HepG2 (cell line): ENCODE data around the gene HECTD1. TPM values are rescaled to one million over a fixed set of nuclear protein-coding genes. Genes with fewer than 3 reads are reported as not detected.

Source experiments
- ATAC-seq: fragments of 200-7000 bp; cut with Tn5 transposase; 3 replicates; pipeline ENCODE4 v1.9.1; 2020; ENCODE audit warnings: mild to moderate bottlenecking, moderate library complexity
- BruUV-seq: library from RNA; stranded (reverse); fragments of 400-500 nt; replicated peaks from 2 replicates; lab custom pipeline; 2021; lab: Mats Ljungman, UMichigan
- CTCF ChIA-PET: fragments of 300-600 bp; formaldehyde crosslinking; extraction: SDS; loops from one replicate; lab custom pipeline; 2021; ENCODE audit warnings: low total read pairs, inconsistent platforms, low intra/inter-chr PET ratio; lab: Yijun Ruan, JAX
- POLR2A ChIA-PET: fragments of 350-600 bp; sonication (Branson Sonifier 250); formaldehyde crosslinking; loops from one replicate; lab custom pipeline; 2020; ENCODE audit warnings: antibody characterized with exemption, inconsistent platforms; lab: Yijun Ruan, JAX
- DNase-seq: peaks from one replicate; pipeline ENCODE4 v3.0.0-alpha.2; 2015; ENCODE audit warnings: low spot score
- FAIRE-seq: peaks from 3 replicates; lab custom pipeline; 2011; peaks lifted over from hg19 to GRCh38; lab: Jason Lieb, UNC
- H2AFZ ChIP-seq: one replicate; pipeline ENCODE4 v1.6.1; 2011; ENCODE audit warnings: low read length, inconsistent platforms
- H3K27ac ChIP-seq: fragments of 300-600 bp; 3 replicates; pipeline ENCODE4 v1.8.0; 2011; ENCODE audit warnings: mixed run types, mild to moderate bottlenecking, mixed read lengths, low read length, inconsistent platforms; ENCODE audit not compliant: insufficient read depth; ENCODE audit errors: extremely low read length
- H3K27me3 ChIP-seq, 2 experiments: fragments of 200-600 bp in 1 of 2; 2 replicates in 1 of 2; 3 replicates in 1 of 2; pipeline versions ENCODE4 v1.6.0 to v1.8.0; 2011; ENCODE audit warnings: low read length in 2 of 2, mild to moderate bottlenecking in 2 of 2, moderate library complexity in 2 of 2, inconsistent platforms in 1 of 2; ENCODE audit not compliant: insufficient read depth in 2 of 2, control insufficient read depth in 1 of 2
- H3K36me3 ChIP-seq, 2 experiments: fragments of 200-600 bp in 1 of 2; replicated peaks in 1 of 2; 2 replicates in 1 of 2; 3 replicates in 1 of 2; pipeline versions ENCODE4 v1.5.1 to v1.8.0; 2011; ENCODE audit warnings: low read length in 2 of 2, inconsistent platforms in 1 of 2; ENCODE audit not compliant: insufficient read depth in 2 of 2, control insufficient read depth in 1 of 2
- H3K4me1 ChIP-seq: 2 replicates; pipeline ENCODE4 v1.5.1; 2012; ENCODE audit warnings: low read length, inconsistent platforms; ENCODE audit not compliant: insufficient read depth
- H3K4me2 ChIP-seq: 2 replicates; pipeline ENCODE4 v1.6.0; 2011; ENCODE audit warnings: low read depth, low read length, inconsistent platforms
- H3K4me3 ChIP-seq, 3 experiments: fragments of 200-600 bp in 1 of 3; sonication (generic), shearing (Covaris generic) in 1 of 3; replicated peaks in 1 of 3; 2 replicates each; pipeline ENCODE4 v1.5.1; 2011 to 2016; ENCODE audit warnings: low read length in 3 of 3, inconsistent platforms in 2 of 3, low read depth in 2 of 3, mild to moderate bottlenecking in 2 of 3, control low read depth in 1 of 3, mixed read lengths in 1 of 3; ENCODE audit not compliant: insufficient read depth in 1 of 3
- H3K79me2 ChIP-seq: one replicate; pipeline ENCODE4 v1.6.1; 2011; ENCODE audit warnings: low read length, inconsistent platforms; ENCODE audit not compliant: insufficient read depth
- H3K9ac ChIP-seq: 2 replicates; pipeline ENCODE4 v1.6.0; 2011; ENCODE audit warnings: mild to moderate bottlenecking, low read depth, low read length, inconsistent platforms; ENCODE audit not compliant: insufficient read depth
- H3K9me3 ChIP-seq: 2 replicates; pipeline ENCODE4 v1.5.1; 2012; ENCODE audit warnings: mild to moderate bottlenecking, low read length
- H4K20me1 ChIP-seq: 2 replicates; pipeline ENCODE4 v1.6.0; 2011; ENCODE audit warnings: inconsistent platforms, mild to moderate bottlenecking, low read length, moderate library complexity; ENCODE audit not compliant: insufficient read depth
- AFF4 ChIP-seq: sonication (generic); formaldehyde crosslinking; IDR thresholded peaks from 2 replicates; pipeline ENCODE4 v1.4.0; 2020; ENCODE audit warnings: missing genetic modification reagents
- ETS1 ChIP-seq: sonication (generic); formaldehyde crosslinking; IDR thresholded peaks from 2 replicates; pipeline ENCODE4 v1.4.0; 2020; ENCODE audit warnings: missing genetic modification reagents
- ETV6 ChIP-seq: sonication (generic); formaldehyde crosslinking; conservative IDR thresholded peaks from 2 replicates; pipeline ENCODE4 v1.4.0; 2020; ENCODE audit warnings: missing genetic modification reagents
- MEF2D ChIP-seq: sonication (generic); formaldehyde crosslinking; IDR thresholded peaks from 2 replicates; pipeline ENCODE4 v1.5.1; 2020; ENCODE audit warnings: mild to moderate bottlenecking, missing genetic modification reagents
- NFE2L2 ChIP-seq: fragments of 150-350 bp; IDR thresholded peaks from 2 replicates; pipeline ENCODE4 v1.6.1; 2014; ENCODE audit warnings: low read length
- SALL2 ChIP-seq: sonication (generic); formaldehyde crosslinking; IDR thresholded peaks from 2 replicates; pipeline ENCODE4 v1.8.1; 2023; ENCODE audit warnings: mild to moderate bottlenecking, missing genetic modification reagents, inconsistent platforms
- SP5 ChIP-seq: IDR thresholded peaks from 2 replicates; pipeline ENCODE4 v1.6.1; 2016; ENCODE audit warnings: low read depth, borderline replicate concordance
- ZBED4 ChIP-seq: sonication (generic); formaldehyde crosslinking; IDR thresholded peaks from 2 replicates; pipeline ENCODE4 v1.4.0; 2020; ENCODE audit warnings: missing genetic modification reagents, borderline replicate concordance
- ZNF296 ChIP-seq: sonication (generic); formaldehyde crosslinking; conservative IDR thresholded peaks from 2 replicates; pipeline ENCODE4 v1.5.0; 2020; ENCODE audit warnings: mild to moderate bottlenecking, missing genetic modification reagents
- ZNF616 ChIP-seq: sonication (generic); formaldehyde crosslinking; IDR thresholded peaks from 2 replicates; pipeline ENCODE4 v1.5.0; 2020; ENCODE audit warnings: low read depth, mild to moderate bottlenecking, missing genetic modification reagents
- ZNF644 ChIP-seq: IDR thresholded peaks from 2 replicates; pipeline ENCODE4 v1.6.1; 2016; ENCODE audit warnings: low read depth
- ZNF652 ChIP-seq: IDR thresholded peaks from 2 replicates; pipeline ENCODE4 v1.6.1; 2016; ENCODE audit warnings: low read depth, borderline replicate concordance
- ZNF776 ChIP-seq: sonication (generic); formaldehyde crosslinking; IDR thresholded peaks from 2 replicates; pipeline ENCODE4 v1.4.0; 2020; ENCODE audit warnings: mild to moderate bottlenecking, missing genetic modification reagents
- WGBS: methylation state at CpG from one replicate; pipeline ENCODE4 v1.1.6; 2017; ENCODE audit warnings: low lambda C conversion rate; 5-methylcytosine and 5-hydroxymethylcytosine counted together
- in situ Hi-C: cut with HindIII; loops from 2 replicates; pipeline ENCODE4 v1.10.0; 2017; ENCODE audit warnings: low pct_unique_long_range_greater_than_20kb; ENCODE audit not compliant: extremely low pct_ligation_motif_present
- intact Hi-C: fragments of 100-400 bp; cut with micrococcal nuclease; formaldehyde crosslinking; loops from one replicate; pipeline ENCODE4 v1.10.0; 2022; ENCODE audit not compliant: unreplicated experiment
- polyA plus RNA-seq, 8 experiments: library from polyadenylated mRNA; depleted of rRNA in 3 of 8; stranded (reverse) in 7 of 8; unstranded in 1 of 8; fragments of >200 nt; fragmentation: Illumina TruSeq in 4 of 8; extraction: Trizol in 4 of 8; gene quantifications; 2 replicates each; pipeline versions ENCODE4 v1.2.1 to v1.2.3, GENCODE V29; 2011 to 2016; ENCODE audit warnings: low read depth in 4 of 8, missing spikeins in 1 of 8, mixed read lengths in 1 of 8; ENCODE audit not compliant: insufficient read depth in 1 of 8
- total RNA-seq, 5 experiments: library from RNA; depleted of rRNA; stranded (reverse); fragments of >200 nt; fragmentation: Illumina TruSeq; extraction: Trizol; gene quantifications; 2 replicates each; pipeline ENCODE4 v1.2.3, GENCODE V29; 2016; ENCODE audit warnings: low read depth in 1 of 5
- TF ChIP-seq, protein P1 (sequence below): sonication (generic); formaldehyde crosslinking; IDR thresholded peaks from 2 replicates; pipeline ENCODE4 v1.4.0; 2020; ENCODE audit warnings: missing genetic modification reagents

The HECTD1 gene
- total and polyA plus RNA-seq, 2 of the 13 experiments (the other 11 are each of a cell fraction or from before 2014, with no cell fraction given) = 312 to 560 TPM

GRCh38 chr14:31071151-31071550 lies 136.4 kb downstream of the HECTD1 start:
- H3K4me2 ChIP-seq = no peak overlapping the region
- no peaks in the 10 kb centered on the region for H3K79me2 ChIP-seq
- DNase-seq (no peak), FAIRE-seq (no peak), ATAC-seq (no peak)
- H3K36me3 ChIP-seq = peaks cover 1 to 6% of the 10 kb centered on the region in 2 experiments; a peak in 1 of 5 replicates
- no peak overlapping the region for H3K27ac ChIP-seq
- no peaks in the 10 kb centered on the region for H3K27me3 ChIP-seq
- ChIA-PET POLR2A (no interaction called here), CTCF (no interaction called here)
- H3K9me3 ChIP-seq = no peaks in the 10 kb centered on the region
- no TSS peak for BruUV-seq
- no peak overlapping the region for H3K9ac ChIP-seq
- 100% methylated on average over 2 of the region's 2 CpGs for WGBS
- in situ Hi-C loops = no loop called here
- H3K4me3 ChIP-seq = no peak overlapping the region
- H2AFZ ChIP-seq = no peak overlapping the region
- no peaks in the 10 kb centered on the region for H3K4me1 ChIP-seq
- intact Hi-C loops = no loop called here
- H4K20me1 ChIP-seq = no peaks in the 10 kb centered on the region
- TF ChIP-seq ZNF616 (CRISPR knock-in tag) (no peak), ZNF652 (CRISPR knock-in tag) (no peak), ZBED4 (CRISPR knock-in tag) (no peak), AFF4 (no peak), MEF2D (CRISPR knock-in tag) (no peak), ZNF296 (CRISPR knock-in tag) (no peak), NFE2L2 (no peak), ETS1 (CRISPR knock-in tag) (no peak), SALL2 (CRISPR knock-in tag) (no peak), ETV6 (CRISPR knock-in tag) (no peak), ZNF776 (CRISPR knock-in tag) (no peak), SP5 (CRISPR knock-in tag) (no peak), ZNF644 (CRISPR knock-in tag) (no peak)
- TF ChIP-seq, protein P1, sequence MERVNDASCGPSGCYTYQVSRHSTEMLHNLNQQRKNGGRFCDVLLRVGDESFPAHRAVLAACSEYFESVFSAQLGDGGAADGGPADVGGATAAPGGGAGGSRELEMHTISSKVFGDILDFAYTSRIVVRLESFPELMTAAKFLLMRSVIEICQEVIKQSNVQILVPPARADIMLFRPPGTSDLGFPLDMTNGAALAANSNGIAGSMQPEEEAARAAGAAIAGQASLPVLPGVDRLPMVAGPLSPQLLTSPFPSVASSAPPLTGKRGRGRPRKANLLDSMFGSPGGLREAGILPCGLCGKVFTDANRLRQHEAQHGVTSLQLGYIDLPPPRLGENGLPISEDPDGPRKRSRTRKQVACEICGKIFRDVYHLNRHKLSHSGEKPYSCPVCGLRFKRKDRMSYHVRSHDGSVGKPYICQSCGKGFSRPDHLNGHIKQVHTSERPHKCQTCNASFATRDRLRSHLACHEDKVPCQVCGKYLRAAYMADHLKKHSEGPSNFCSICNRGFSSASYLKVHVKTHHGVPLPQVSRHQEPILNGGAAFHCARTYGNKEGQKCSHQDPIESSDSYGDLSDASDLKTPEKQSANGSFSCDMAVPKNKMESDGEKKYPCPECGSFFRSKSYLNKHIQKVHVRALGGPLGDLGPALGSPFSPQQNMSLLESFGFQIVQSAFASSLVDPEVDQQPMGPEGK (CRISPR knock-in tag) = no peak
